HL-60 (cell line): ENCODE data around the gene DNAL4.

Source experiments
- DNase-seq, 2 experiments: peaks; one replicate each; pipeline ENCODE4 v3.0.0-alpha.2; 2010 to 2020; ENCODE audit warnings: low read depth in 1 of 2, low spot score in 1 of 2
- H3K27ac ChIP-seq: fragments of 250-450 bp; sonication (Bioruptor Pico); replicated peaks from 2 replicates; pipeline ENCODE4 v1.5.1; 2020; ENCODE audit warnings: mild to moderate bottlenecking, moderate library complexity
- H3K27me3 ChIP-seq: fragments of 250-450 bp; sonication (Bioruptor Pico); 2 replicates; pipeline ENCODE4 v1.5.1; 2021; ENCODE audit warnings: mild to moderate bottlenecking, moderate library complexity; ENCODE audit not compliant: insufficient read depth, poor library complexity, severe bottlenecking
- H3K4me3 ChIP-seq: replicated peaks from 2 replicates; pipeline ENCODE4 v1.5.1; 2011; ENCODE audit warnings: mild to moderate bottlenecking, control low read depth, low read length; ENCODE audit not compliant: insufficient read depth
- GABPA ChIP-seq: IDR thresholded peaks from 2 replicates; pipeline ENCODE4 v1.6.1; 2012; ENCODE audit warnings: low read depth
- POLR2AphosphoS5 ChIP-seq: IDR thresholded peaks from 2 replicates; pipeline ENCODE4 v1.6.1; 2012; ENCODE audit warnings: low read depth
- SPI1 ChIP-seq: IDR thresholded peaks from 2 replicates; pipeline ENCODE4 v1.6.1; 2012; ENCODE audit warnings: low read depth, mild to moderate bottlenecking, borderline replicate concordance
- TF ChIP-seq, protein P1 (sequence below): IDR thresholded peaks from one replicate; pipeline ENCODE4 v1.5.1; 2011; ENCODE audit warnings: low read length, control low read depth, inconsistent platforms; ENCODE audit not compliant: insufficient read depth
- TF ChIP-seq, protein P2 (sequence below): IDR thresholded peaks from 2 replicates; pipeline ENCODE4 v1.6.1; 2012; ENCODE audit warnings: low read depth; ENCODE audit not compliant: insufficient replicate concordance

Gene DNAL4

DNA sequence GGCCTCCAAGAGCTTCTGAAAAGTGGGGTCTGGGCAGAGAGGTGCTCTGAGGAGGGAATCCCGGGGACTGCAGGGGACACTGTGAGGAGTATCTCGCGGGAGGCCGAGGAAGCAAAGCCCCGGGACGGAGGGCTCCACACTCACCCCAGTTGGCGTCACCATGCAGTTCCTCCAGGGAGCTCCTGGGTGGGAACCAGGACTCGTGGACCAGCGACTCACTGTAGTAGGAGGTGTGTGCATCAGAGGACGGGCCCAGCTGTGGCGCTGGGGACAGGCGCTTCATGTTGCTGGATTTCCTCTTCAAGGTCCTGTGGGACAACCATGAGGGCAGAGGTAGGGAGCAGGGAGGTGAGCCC is 42.9 kb downstream of the DNAL4 start:
- Histone ChIP-seq H3K27ac (peak overlapping the region; percentile 86), H3K4me3 (no peak overlapping the region), H3K27me3 (no peaks in the 10 kb centered on the region)
- TF ChIP-seq POLR2AphosphoS5 (no peak), SPI1 (no peak), GABPA (no peak)
- TF ChIP-seq, protein P1, sequence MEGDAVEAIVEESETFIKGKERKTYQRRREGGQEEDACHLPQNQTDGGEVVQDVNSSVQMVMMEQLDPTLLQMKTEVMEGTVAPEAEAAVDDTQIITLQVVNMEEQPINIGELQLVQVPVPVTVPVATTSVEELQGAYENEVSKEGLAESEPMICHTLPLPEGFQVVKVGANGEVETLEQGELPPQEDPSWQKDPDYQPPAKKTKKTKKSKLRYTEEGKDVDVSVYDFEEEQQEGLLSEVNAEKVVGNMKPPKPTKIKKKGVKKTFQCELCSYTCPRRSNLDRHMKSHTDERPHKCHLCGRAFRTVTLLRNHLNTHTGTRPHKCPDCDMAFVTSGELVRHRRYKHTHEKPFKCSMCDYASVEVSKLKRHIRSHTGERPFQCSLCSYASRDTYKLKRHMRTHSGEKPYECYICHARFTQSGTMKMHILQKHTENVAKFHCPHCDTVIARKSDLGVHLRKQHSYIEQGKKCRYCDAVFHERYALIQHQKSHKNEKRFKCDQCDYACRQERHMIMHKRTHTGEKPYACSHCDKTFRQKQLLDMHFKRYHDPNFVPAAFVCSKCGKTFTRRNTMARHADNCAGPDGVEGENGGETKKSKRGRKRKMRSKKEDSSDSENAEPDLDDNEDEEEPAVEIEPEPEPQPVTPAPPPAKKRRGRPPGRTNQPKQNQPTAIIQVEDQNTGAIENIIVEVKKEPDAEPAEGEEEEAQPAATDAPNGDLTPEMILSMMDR = no peak
- TF ChIP-seq, protein P2, sequence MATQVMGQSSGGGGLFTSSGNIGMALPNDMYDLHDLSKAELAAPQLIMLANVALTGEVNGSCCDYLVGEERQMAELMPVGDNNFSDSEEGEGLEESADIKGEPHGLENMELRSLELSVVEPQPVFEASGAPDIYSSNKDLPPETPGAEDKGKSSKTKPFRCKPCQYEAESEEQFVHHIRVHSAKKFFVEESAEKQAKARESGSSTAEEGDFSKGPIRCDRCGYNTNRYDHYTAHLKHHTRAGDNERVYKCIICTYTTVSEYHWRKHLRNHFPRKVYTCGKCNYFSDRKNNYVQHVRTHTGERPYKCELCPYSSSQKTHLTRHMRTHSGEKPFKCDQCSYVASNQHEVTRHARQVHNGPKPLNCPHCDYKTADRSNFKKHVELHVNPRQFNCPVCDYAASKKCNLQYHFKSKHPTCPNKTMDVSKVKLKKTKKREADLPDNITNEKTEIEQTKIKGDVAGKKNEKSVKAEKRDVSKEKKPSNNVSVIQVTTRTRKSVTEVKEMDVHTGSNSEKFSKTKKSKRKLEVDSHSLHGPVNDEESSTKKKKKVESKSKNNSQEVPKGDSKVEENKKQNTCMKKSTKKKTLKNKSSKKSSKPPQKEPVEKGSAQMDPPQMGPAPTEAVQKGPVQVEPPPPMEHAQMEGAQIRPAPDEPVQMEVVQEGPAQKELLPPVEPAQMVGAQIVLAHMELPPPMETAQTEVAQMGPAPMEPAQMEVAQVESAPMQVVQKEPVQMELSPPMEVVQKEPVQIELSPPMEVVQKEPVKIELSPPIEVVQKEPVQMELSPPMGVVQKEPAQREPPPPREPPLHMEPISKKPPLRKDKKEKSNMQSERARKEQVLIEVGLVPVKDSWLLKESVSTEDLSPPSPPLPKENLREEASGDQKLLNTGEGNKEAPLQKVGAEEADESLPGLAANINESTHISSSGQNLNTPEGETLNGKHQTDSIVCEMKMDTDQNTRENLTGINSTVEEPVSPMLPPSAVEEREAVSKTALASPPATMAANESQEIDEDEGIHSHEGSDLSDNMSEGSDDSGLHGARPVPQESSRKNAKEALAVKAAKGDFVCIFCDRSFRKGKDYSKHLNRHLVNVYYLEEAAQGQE = no peak
- DNase-seq = no peak

DNA sequence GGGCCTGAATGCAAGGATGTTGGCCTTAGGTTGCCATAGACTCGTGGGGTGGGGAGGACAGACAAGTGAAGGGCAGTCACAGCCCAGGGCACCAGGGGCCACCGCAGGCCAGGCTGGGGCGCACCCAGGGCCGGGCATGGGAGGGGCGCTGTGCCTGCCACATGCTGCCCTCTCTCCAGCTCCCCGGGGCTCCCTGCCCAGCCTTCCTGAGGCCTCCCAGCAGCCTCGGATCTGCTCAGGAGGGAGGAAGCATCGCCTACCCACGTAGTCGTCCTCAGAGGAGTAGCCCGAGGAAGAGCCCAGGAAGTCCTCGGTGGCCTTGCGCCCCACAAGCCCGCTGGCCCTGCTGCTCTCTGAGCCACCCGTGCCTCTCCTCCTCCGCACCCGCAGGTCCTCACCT is 43.3 kb downstream of the DNAL4 start:
- Histone ChIP-seq H3K27ac (peak overlapping the region; percentile 86), H3K4me3 (no peak overlapping the region), H3K27me3 (no peaks in the 10 kb centered on the region)
- TF ChIP-seq SPI1 (no peak), GABPA (no peak), POLR2AphosphoS5 (no peak)
- TF ChIP-seq, protein P2 = no peak
- TF ChIP-seq, protein P1 = no peak
- no peak for DNase-seq

DNA sequence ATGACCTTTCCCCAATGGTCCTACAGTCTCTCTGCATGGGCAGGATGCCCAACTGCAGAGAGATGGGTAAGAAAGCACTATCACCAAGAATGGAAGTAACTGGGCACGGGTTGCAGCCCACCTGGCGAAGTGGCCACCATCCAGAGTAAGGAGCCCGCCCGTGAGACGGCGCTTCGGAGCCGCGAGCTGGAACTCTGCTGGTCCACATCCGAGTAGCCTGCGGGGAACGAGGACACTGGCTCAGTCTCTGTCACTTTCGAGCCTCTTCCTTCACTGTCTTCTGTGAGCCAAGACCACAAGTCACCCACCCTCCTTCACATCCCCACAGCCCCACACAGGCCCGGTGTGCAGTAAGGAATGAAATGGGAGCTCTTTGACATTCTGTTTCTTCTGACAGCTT is 43.8 kb downstream of the DNAL4 start:
- Histone ChIP-seq H3K27ac (no peak overlapping the region), H3K4me3 (no peak overlapping the region), H3K27me3 (no peaks in the 10 kb centered on the region)
- no peak for TF ChIP-seq GABPA
- TF ChIP-seq, protein P1 = no peak
- TF ChIP-seq, protein P2 = no peak
- no peak for TF ChIP-seq SPI1
- TF ChIP-seq POLR2AphosphoS5 = no peak; the same call in 1 of the 2 replicates
- no peak for DNase-seq
